GM20000 (cell line): ENCODE measurements around the gene LRMDA.

Experiments
- DNase-seq: peaks from one replicate; pipeline ENCODE4 v3.0.0; 2012; ENCODE audit warnings: low spot score
- CTCF ChIP-seq: IDR thresholded peaks from 2 replicates; pipeline ENCODE4 v1.5.1; 2012; ENCODE audit warnings: mild to moderate bottlenecking, control low read depth; ENCODE audit errors: extremely low read depth, missing control alignments

Gene LRMDA

GRCh38 chr10:76172020-76172419, 740.6 kb downstream of the LRMDA start:
- no peak for DNase-seq
- TF ChIP-seq CTCF = no peak

- no peak for TF ChIP-seq CTCF
- no peak for DNase-seq
These were observed 744.2 kb downstream of the LRMDA start for GRCh38 chr10:76175533-76176165.

- no peak for DNase-seq
- no peak for TF ChIP-seq CTCF
These were observed 744.7 kb downstream of the LRMDA start for GRCh38 chr10:76176166-76176550.

- TF ChIP-seq CTCF = no peak
- DNase-seq = no peak
These were observed 746.5 kb downstream of the LRMDA start for GRCh38 chr10:76177936-76178335.

GRCh38 chr10:76178532-76179292, 747.3 kb downstream of the LRMDA start:
- no peak for TF ChIP-seq CTCF
- no peak for DNase-seq

GRCh38 chr10:76179806-76180205, 748.4 kb downstream of the LRMDA start:
- no peak for DNase-seq
- no peak for TF ChIP-seq CTCF

- TF ChIP-seq CTCF = no peak
- no peak for DNase-seq
These were observed 753.2 kb downstream of the LRMDA start for GRCh38 chr10:76184647-76185046.
